NCI-H748 (cell line): ENCODE measurements around the gene S1PR1.
"Not testable (repeated sequence)": the region's sequence is repeated elsewhere in the genome, so short reads cannot be mapped to it uniquely, and the experiment has no call there.

ENCODE experiments used
- DNase-seq: peaks from one replicate; lab custom pipeline; 2025; ENCODE audit not compliant: unreplicated experiment; lab: John Stamatoyannopoulos, UW

S1PR1 gene

GRCh38 chr1:101219924-101220870 lies 16.6 kb upstream of the S1PR1 start:
- peak; percentile 46 for DNase-seq

DNA sequence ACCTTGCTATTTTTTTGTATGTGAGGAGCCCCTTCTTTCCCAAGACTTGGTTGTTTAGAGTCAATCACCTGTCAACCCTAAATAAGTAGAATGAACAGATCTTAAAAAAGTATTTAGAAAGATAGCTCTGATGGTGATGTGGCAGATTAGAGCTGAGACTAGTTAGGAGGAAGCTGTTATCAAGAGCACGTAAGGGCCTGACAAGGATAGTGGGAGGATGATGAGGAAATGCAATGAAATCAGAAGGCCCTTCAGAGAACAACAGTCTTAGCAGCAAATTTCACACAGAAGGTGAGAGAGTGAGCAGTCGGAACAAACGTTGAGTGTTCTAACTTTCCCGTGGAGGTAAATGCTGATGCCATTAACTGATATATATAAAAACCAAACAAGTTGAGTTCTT lies 15.9 kb upstream of the S1PR1 start:
- no peak for DNase-seq

DNA sequence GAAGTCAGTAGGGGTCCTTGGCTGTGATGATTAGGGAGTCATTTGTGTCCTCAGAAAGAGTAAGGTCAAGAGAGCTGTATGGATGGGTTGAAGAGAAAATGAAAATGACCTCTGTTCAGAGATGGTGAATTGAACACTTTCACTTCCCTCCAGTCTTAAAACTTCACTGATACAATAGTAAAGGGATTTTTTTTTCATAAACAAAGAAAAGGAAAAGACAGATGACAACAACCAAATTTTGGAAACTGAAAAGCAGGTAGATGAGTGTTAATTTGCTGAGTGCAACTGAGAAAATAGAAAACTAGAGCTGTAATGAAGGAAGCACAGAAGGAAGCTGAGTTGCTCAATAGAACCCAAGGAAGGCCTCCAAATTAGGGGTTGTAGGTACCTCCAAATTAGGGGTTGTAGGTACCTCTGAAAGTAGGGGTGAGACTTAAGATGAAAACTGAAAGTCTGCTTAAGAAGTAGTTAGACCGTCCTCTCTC lies 14.8 kb upstream of the S1PR1 start:
- no peak for DNase-seq

DNA sequence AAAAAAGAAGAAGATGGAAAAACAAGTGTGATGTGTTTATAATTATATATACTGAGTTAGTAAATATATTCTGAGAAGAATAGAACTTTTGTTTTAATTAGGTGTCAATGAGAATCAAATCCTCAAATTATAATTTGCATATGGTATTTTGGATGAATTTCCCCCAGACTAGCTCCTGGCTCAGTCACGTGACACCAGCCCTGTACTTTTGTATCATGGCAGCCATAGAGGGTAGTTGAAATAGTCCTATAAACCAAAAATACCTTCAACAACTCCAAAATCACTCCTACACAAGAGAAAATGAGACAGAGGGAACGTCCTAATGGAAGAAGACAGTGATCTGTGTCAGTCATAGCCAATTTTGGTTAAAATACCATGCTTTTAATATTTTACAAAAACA lies 9.0 kb upstream of the S1PR1 start:
- DNase-seq = no peak

GRCh38 chr1:101228424-101229134 lies 8.2 kb upstream of the S1PR1 start:
- DNase-seq = no peak

DNA sequence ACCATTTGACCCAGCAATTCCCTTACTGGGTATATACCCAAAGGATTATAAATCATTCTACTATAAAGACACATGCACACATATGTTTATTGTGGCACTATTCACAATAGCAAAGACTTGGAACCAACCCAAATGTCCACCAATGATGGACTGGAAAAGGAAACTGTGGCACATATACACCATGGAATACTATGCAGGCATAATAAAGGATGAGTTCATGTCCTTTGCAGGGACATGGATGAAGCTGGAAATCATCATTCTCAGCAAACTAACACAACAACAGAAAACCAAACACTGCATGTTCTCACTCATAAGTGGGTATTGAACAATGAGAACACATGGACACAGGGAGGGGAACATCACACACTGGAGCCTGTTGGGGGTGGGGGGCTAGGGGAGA lies 4.6 kb upstream of the S1PR1 start:
- not testable (repeated sequence) for DNase-seq

GRCh38 chr1:101233495-101233894 lies 3.3 kb upstream of the S1PR1 start:
- no peak for DNase-seq

DNA sequence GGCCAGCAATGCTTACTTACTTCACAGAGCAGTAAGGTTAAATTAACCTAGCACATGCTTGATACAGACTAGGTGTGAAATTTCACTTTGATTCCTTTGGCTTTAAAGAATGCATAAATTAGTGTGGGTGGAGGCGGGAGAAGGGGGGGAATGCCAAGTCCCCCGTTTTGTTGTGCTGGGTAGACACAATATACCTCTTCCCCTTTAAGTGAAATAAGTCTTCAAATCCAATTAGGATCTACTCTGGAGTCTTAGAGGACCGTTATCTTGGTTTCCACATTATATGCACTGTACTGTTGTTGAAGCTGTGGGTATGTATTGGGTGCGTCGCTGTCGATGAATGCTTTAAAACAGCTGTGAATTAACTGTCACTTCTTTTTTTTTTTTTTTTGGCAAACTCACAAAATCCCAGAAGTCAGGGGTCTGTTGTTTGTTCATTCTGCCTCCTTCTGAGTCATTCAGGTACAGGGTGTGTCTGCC lies 1.6 kb upstream of the S1PR1 start:
- DNase-seq = no peak

DNA sequence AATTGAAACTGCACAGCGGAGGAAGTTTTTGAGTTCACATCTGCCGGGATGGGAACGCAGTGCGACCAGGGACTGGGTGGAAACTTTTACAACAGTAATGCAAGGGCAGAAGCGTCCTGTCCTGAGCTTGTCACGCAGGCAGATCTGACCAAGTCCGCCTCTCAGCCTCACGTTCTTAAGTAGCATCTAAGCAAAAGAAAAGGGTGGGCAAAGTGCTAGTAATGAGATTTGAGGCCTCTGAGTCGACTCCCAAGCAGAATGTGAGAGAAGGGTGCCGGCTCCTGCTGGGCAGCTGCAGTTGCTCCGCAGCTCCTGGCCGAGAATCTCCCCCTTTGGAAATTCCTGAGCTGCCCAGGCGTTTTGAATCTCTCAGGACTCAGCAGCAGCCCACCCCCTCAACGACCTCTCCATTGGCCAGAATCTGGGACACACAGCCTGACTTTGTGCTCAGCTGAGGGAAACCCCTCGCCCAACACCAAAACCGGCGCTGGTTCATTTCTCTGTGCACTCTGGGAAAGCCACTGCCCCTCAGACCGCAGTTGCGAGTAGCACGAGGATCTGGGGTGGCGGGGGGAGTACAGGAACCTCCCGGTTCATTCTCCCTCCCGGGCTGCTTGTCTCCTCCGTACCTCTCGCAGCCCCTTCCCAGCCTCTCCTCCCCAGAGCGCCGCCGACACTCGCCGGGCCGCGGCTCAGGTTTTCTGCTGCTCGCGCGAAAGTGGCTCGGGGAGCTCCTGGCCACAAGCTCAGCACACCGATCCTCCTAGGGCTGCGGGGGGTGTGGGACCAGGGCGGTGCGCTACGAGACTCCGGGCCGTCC lies 913 bp upstream of the S1PR1 start:
- peak; percentile 68 for DNase-seq

GRCh38 chr1:101237229-101237837 lies 514 bp downstream of the S1PR1 start:
- peak; percentile 67 for DNase-seq

GRCh38 chr1:101238031-101238628 lies 1.3 kb downstream of the S1PR1 start:
- peak; percentile 72 for DNase-seq

DNA sequence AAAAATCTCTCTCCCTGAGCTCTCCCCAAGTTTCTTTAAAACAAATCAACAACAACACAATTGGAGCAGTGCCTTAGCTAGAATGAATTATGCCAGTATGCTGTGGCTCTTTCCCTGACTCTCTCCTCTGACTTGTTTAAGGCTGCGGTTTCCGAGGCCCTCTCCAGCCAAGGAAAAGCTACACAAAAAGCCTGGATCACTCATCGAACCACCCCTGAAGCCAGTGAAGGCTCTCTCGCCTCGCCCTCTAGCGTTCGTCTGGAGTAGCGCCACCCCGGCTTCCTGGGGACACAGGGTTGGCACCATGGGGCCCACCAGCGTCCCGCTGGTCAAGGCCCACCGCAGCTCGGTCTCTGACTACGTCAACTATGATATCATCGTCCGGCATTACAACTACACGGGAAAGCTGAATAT lies 1.9 kb downstream of the S1PR1 start:
- peak; percentile 90 for DNase-seq

GRCh38 chr1:101239095-101240040 lies 2.5 kb downstream of the S1PR1 start:
- DNase-seq = no peak

DNA sequence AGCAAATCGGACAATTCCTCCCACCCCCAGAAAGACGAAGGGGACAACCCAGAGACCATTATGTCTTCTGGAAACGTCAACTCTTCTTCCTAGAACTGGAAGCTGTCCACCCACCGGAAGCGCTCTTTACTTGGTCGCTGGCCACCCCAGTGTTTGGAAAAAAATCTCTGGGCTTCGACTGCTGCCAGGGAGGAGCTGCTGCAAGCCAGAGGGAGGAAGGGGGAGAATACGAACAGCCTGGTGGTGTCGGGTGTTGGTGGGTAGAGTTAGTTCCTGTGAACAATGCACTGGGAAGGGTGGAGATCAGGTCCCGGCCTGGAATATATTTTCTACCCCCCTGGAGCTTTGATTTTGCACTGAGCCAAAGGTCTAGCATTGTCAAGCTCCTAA lies 3.2 kb downstream of the S1PR1 start:
- no peak for DNase-seq

- no peak for DNase-seq
These were observed 4.8 kb downstream of the S1PR1 start for GRCh38 chr1:101241485-101242225.

DNA sequence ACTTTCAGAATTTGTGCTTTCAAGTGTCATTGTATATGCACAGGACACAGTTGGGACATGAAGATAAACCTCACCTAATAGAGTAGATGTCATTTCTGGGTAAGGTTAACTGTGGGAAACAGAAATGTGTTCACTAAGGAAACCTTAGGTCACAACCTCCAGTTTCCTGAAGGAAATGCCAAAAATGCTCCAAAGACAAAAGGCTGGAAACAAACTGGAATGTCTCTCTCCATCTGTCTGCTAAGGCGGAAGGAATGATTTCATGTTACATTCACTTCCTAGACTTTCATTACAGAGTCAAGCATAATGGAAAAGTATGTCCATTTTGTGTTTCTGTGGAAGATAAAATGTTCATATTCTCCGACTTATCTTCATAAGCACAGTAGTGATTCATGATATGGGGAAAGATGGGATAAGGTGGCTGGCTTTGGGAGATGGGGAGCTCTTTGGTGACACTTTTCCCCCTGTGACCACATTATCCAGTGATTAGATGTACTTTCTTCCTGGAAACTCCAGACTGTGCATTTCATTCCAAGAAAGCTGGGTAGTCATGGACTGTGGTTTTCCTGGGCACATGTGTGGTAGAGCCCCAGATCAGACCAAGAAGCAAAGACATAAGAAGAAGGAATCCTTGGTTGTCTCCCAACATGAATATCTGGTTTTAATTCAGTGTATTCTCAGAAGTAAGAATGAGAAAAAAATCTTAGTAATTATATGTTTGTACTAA lies 5.7 kb downstream of the S1PR1 start:
- DNase-seq = no peak

GRCh38 chr1:101243751-101244150 lies 6.9 kb downstream of the S1PR1 start:
- no peak for DNase-seq

DNA sequence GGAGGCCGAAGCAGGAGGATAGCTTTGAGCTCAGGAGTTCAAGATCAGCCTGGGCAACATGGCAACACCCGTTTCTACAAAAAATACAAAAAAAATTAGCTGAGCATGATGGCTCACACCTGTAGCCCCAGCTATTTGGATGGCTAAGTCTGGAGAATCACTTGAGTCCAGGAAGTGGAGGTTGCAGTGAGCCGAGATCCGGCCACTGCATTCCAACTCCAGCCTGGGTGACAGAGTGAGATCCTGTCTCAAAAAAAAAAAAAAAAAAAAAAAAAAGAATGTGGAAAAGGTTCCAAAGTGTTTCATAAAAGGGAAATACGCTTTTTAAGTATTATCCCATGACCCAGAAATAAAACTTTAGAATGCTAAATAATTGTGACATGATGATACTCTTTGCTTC lies 8.0 kb downstream of the S1PR1 start:
- no peak for DNase-seq
